H9 (cell line): ENCODE data around the gene SLIRP. TPM values are rescaled to one million over a fixed set of nuclear protein-coding genes. Genes with fewer than 3 reads are reported as not detected.
"Not testable (repeated sequence)": the region's sequence is repeated elsewhere in the genome, so short reads cannot be mapped to it uniquely, and the experiment has no call there.

Source experiments
- DNase-seq: peaks from one replicate; pipeline ENCODE4 v3.0.0-alpha.2; 2017
- H2AFZ ChIP-seq: one replicate; pipeline ENCODE4 v1.6.1; 2013; ENCODE audit warnings: mild to moderate bottlenecking, low read length, control low read depth, moderate library complexity
- H2AK5ac ChIP-seq: 2 replicates; pipeline ENCODE4 v1.6.1; 2013; ENCODE audit warnings: low read length, control low read depth, mixed read lengths; ENCODE audit not compliant: insufficient read length
- H2BK120ac ChIP-seq: one replicate; pipeline ENCODE4 v1.6.1; 2013; ENCODE audit warnings: low read depth, mild to moderate bottlenecking, low read length, control low read depth, inconsistent platforms; ENCODE audit not compliant: poor library complexity, severe bottlenecking
- H2BK12ac ChIP-seq: 2 replicates; pipeline ENCODE4 v1.6.1; 2013; ENCODE audit warnings: low read length, control low read depth, mixed read lengths, low read depth; ENCODE audit not compliant: insufficient read length
- H2BK15ac ChIP-seq: 2 replicates; pipeline ENCODE4 v1.6.1; 2013; ENCODE audit warnings: low read depth, low read length, control low read depth
- H2BK20ac ChIP-seq: one replicate; pipeline ENCODE4 v1.6.1; 2013; ENCODE audit warnings: low read depth, mild to moderate bottlenecking, low read length, control low read depth, inconsistent platforms; ENCODE audit not compliant: poor library complexity, severe bottlenecking
- H2BK5ac ChIP-seq: 2 replicates; pipeline ENCODE4 v1.6.1; 2013; ENCODE audit warnings: low read length, control low read depth, mixed read lengths; ENCODE audit not compliant: insufficient read length
- H3K14ac ChIP-seq: 2 replicates; pipeline ENCODE4 v1.6.1; 2013; ENCODE audit warnings: low read length, control low read depth; ENCODE audit not compliant: insufficient read depth
- H3K18ac ChIP-seq: 2 replicates; pipeline ENCODE4 v1.6.1; 2013; ENCODE audit warnings: low read depth, mild to moderate bottlenecking, mixed read lengths, low read length, control low read depth; ENCODE audit not compliant: insufficient read length
- H3K23ac ChIP-seq: 2 replicates; pipeline ENCODE4 v1.6.1; 2013; ENCODE audit warnings: low read length, control low read depth, mixed read lengths, low read depth; ENCODE audit not compliant: insufficient read length
- H3K23me2 ChIP-seq: 2 replicates; pipeline ENCODE4 v1.6.1; 2013; ENCODE audit warnings: low read depth, mild to moderate bottlenecking, mixed read lengths, low read length, control low read depth; ENCODE audit not compliant: insufficient read length, poor library complexity, severe bottlenecking
- H3K27ac ChIP-seq: 2 replicates; pipeline ENCODE4 v1.5.1; 2013; ENCODE audit warnings: low read length, control low read depth, mixed read lengths, low read depth; ENCODE audit not compliant: insufficient read length
- H3K27me3 ChIP-seq: 2 replicates; pipeline ENCODE4 v1.6.1; 2013; ENCODE audit warnings: low read length, control low read depth, inconsistent platforms; ENCODE audit not compliant: insufficient read depth
- H3K4ac ChIP-seq: 2 replicates; pipeline ENCODE4 v1.6.1; 2013; ENCODE audit warnings: low read depth, mild to moderate bottlenecking, control low read depth, inconsistent platforms, low read length, moderate library complexity
- H3K4me1 ChIP-seq: 2 replicates; pipeline ENCODE4 v1.6.1; 2013; ENCODE audit warnings: low read length, control low read depth, inconsistent platforms; ENCODE audit not compliant: insufficient read depth
- H3K4me2 ChIP-seq: 2 replicates; pipeline ENCODE4 v1.6.1; 2013; ENCODE audit warnings: low read length, control low read depth, mixed read lengths; ENCODE audit not compliant: insufficient read length, insufficient read depth
- H3K56ac ChIP-seq: 2 replicates; pipeline ENCODE4 v1.6.1; 2013; ENCODE audit warnings: low read depth, mild to moderate bottlenecking, mixed read lengths, low read length, control low read depth; ENCODE audit not compliant: insufficient read length
- H3K79me1 ChIP-seq: 2 replicates; pipeline ENCODE4 v1.6.1; 2013; ENCODE audit warnings: low read depth, mild to moderate bottlenecking, moderate library complexity, low read length, control low read depth, inconsistent platforms; ENCODE audit not compliant: insufficient read depth, poor library complexity, severe bottlenecking
- H3K79me2 ChIP-seq: 2 replicates; pipeline ENCODE4 v1.6.1; 2013; ENCODE audit warnings: low read length, control low read depth, inconsistent platforms; ENCODE audit not compliant: insufficient read depth
- H3K9ac ChIP-seq: 2 replicates; pipeline ENCODE4 v1.6.1; 2013; ENCODE audit warnings: low read length, control low read depth, mixed read lengths; ENCODE audit not compliant: insufficient read length; ENCODE audit errors: extremely low read depth
- H3K9me3 ChIP-seq: one replicate; pipeline ENCODE4 v1.6.1; 2013; ENCODE audit warnings: low read depth, low read length, inconsistent platforms; ENCODE audit not compliant: control insufficient read depth
- H3T11ph ChIP-seq: one replicate; pipeline ENCODE4 v1.6.1; 2013; ENCODE audit warnings: mild to moderate bottlenecking, low read length, control low read depth, inconsistent platforms
- H4K20me1 ChIP-seq: one replicate; pipeline ENCODE4 v1.6.1; 2013; ENCODE audit not compliant: control insufficient read depth, insufficient read length, insufficient read depth
- H4K5ac ChIP-seq: 2 replicates; pipeline ENCODE4 v1.6.1; 2013; ENCODE audit warnings: low read depth, mild to moderate bottlenecking, mixed read lengths, low read length, control low read depth; ENCODE audit not compliant: insufficient read length
- H4K8ac ChIP-seq: replicated peaks from 2 replicates; pipeline ENCODE4 v1.6.1; 2013; ENCODE audit warnings: low read length, control low read depth, mixed read lengths, low read depth; ENCODE audit not compliant: insufficient read length
- H4K91ac ChIP-seq: 2 replicates; pipeline ENCODE4 v1.6.1; 2013; ENCODE audit warnings: low read depth, mild to moderate bottlenecking, moderate library complexity, mixed read lengths, low read length, control low read depth; ENCODE audit not compliant: insufficient read length
- H3K27ac Mint-ChIP-seq, 3 experiments: 2 replicates in 2 of 3; 3 replicates in 1 of 3; pipeline ENCODE4 v1.8.0; 2020 to 2021; ENCODE audit warnings: mixed read lengths in 3 of 3, mild to moderate bottlenecking in 1 of 3, moderate library complexity in 1 of 3
- H3K27me3 Mint-ChIP-seq: 2 replicates; pipeline ENCODE4 v1.8.0; 2021; ENCODE audit warnings: low read depth, mild to moderate bottlenecking, moderate library complexity, mixed read lengths
- H3K36me3 Mint-ChIP-seq, 3 experiments: 2 replicates in 2 of 3; 3 replicates in 1 of 3; pipeline ENCODE4 v1.8.0; 2020 to 2021; ENCODE audit warnings: low read depth in 3 of 3, mixed read lengths in 3 of 3; ENCODE audit not compliant: insufficient read depth in 1 of 3
- H3K4me1 Mint-ChIP-seq, 2 experiments: 2 replicates each; pipeline ENCODE4 v1.8.0; 2020; ENCODE audit warnings: mixed read lengths in 2 of 2
- H3K4me3 Mint-ChIP-seq, 2 experiments: 2 replicates in 1 of 2; 3 replicates in 1 of 2; pipeline ENCODE4 v1.8.0; 2020 to 2021; ENCODE audit warnings: mild to moderate bottlenecking in 2 of 2, mixed read lengths in 2 of 2, moderate library complexity in 1 of 2
- H3K9me3 Mint-ChIP-seq, 2 experiments: 2 replicates in 1 of 2; 3 replicates in 1 of 2; pipeline ENCODE4 v1.8.0; 2020; ENCODE audit warnings: mild to moderate bottlenecking in 2 of 2, mixed read lengths in 2 of 2, moderate library complexity in 1 of 2
- CTCF ChIP-seq: fragments of 200-600 bp; sonication (generic); conservative IDR thresholded peaks from 3 replicates; pipeline ENCODE4 v1.8.0; 2021; ENCODE audit warnings: antibody characterized with exemption, mild to moderate bottlenecking
- WGBS: extraction: QIAGEN DNeasy Blood & Tissue Kit; methylation state at CpG from one replicate; pipeline ENCODE4 v1.1.7; 2013; ENCODE audit warnings: missing lambda C conversion rate, low lambda C conversion rate, mixed read lengths; ENCODE audit not compliant: insufficient read length; ENCODE audit errors: extremely low coverage; 5-methylcytosine and 5-hydroxymethylcytosine counted together
- total RNA-seq: library from RNA; stranded (reverse); gene quantifications from 2 replicates; pipeline ENCODE4 v1.2.1, GENCODE V29; 2021

Gene SLIRP
- total RNA-seq, 1 experiment from 2014 or later = 337 TPM

GRCh38 chr14:77660754-77661153 is 47.1 kb upstream of the SLIRP start:
- Histone ChIP-seq H3K4me2 (no peak overlapping the region), H2BK20ac (no peak overlapping the region), H3K56ac (no peak overlapping the region), H2BK5ac (no peak overlapping the region), H2BK15ac (no peak overlapping the region), H3K79me1 (no peaks in the 10 kb centered on the region), H2AFZ (no peak overlapping the region), H2BK120ac (no peak overlapping the region), H3K14ac (no peak overlapping the region), H2AK5ac (no peak overlapping the region), H3K4ac (no peak overlapping the region), H4K8ac (no peak overlapping the region), H3K23me2 (no peaks in the 10 kb centered on the region), H3K18ac (no peak overlapping the region), H4K5ac (no peak overlapping the region), H3K9ac (no peak overlapping the region), H3K27ac (no peak overlapping the region), H3K79me2 (no peaks in the 10 kb centered on the region), H3K27me3 (no peaks in the 10 kb centered on the region), H3K4me1 (no peaks in the 10 kb centered on the region), H4K20me1 (no peaks in the 10 kb centered on the region), H3K9me3 (no peaks in the 10 kb centered on the region), H2BK12ac (no peak overlapping the region), H3T11ph (no peak overlapping the region), H3K23ac (no peak overlapping the region), H4K91ac (no peak overlapping the region)
- peak overlapping the region in 2 of 3 experiments; percentile 7 to 64; a peak in 2 of 7 replicates for H3K27ac Mint-ChIP-seq
- H3K4me3 Mint-ChIP-seq = no peak overlapping the region
- TF ChIP-seq CTCF = no peak
- H3K27me3 Mint-ChIP-seq = no peaks in the 10 kb centered on the region; the same call in 1 of the 2 replicates
- peaks cover 17% of the 10 kb centered on the region in 2 experiments for H3K4me1 Mint-ChIP-seq
- no peaks in the 10 kb centered on the region for H3K36me3 Mint-ChIP-seq
- WGBS = no CpG with 5 or more reads among the region's 7 CpGs
- DNase-seq = no peak
- H3K9me3 Mint-ChIP-seq = no peaks in the 10 kb centered on the region

DNA sequence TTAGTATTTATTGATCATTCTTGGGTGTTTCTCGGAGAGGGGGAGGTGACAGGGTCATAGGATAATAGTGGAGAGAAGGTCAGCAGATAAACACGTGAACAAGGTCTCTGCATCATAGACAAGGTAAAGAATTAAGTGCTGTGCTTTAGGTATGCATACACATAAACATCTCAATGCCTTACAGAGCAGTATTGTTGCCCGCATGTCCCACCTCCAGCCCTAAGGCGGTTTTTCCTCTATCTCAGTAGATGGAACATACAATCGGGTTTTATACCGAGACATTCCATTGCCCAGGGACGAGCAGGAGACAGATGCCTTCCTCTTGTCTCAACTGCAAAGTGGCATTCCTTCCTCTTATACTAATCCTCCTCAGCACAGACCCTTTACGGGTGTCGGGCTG is 46.3 kb upstream of the SLIRP start:
- not testable (repeated sequence) for H3K4me3 Mint-ChIP-seq

More for the DNA sequence above, 46.3 kb upstream of the SLIRP start:
- H3T11ph ChIP-seq, H3K56ac ChIP-seq, H3K27me3 ChIP-seq, H4K91ac ChIP-seq, H3K79me1 ChIP-seq, H3K36me3 Mint-ChIP-seq, H4K5ac ChIP-seq, H3K27ac ChIP-seq, H2AK5ac ChIP-seq, H3K18ac ChIP-seq, H3K4me1 ChIP-seq, H2AFZ ChIP-seq, H3K4me2 ChIP-seq, H3K23me2 ChIP-seq, H2BK20ac ChIP-seq, H3K9me3 Mint-ChIP-seq, H3K4ac ChIP-seq, H3K9ac ChIP-seq, H2BK12ac ChIP-seq, H4K20me1 ChIP-seq, H3K9me3 ChIP-seq, H2BK15ac ChIP-seq, H2BK5ac ChIP-seq, H3K23ac ChIP-seq, DNase-seq, H3K27ac Mint-ChIP-seq, H2BK120ac ChIP-seq, H3K14ac ChIP-seq, H4K8ac ChIP-seq, H3K27me3 Mint-ChIP-seq, H3K79me2 ChIP-seq: not testable (repeated sequence)
- no CpG with 5 or more reads among the region's 9 CpGs for WGBS
- peaks cover 17% of the 10 kb centered on the region in 2 experiments for H3K4me1 Mint-ChIP-seq
